T follicular helper cell (primary cell): Measurements from ENCODE around the gene TRIM67.
A peak's percentile ranks its signal among the peaks of the same experiment; 100 is the strongest.
"Not testable (repeated sequence)": the region's sequence is repeated elsewhere in the genome, so short reads cannot be mapped to it uniquely, and the experiment has no call there.

Experiments used
- DNase-seq: peaks from one replicate; pipeline ENCODE4 v3.0.0-alpha.2; 2020; ENCODE audit warnings: low read depth

The TRIM67 gene

DNA sequence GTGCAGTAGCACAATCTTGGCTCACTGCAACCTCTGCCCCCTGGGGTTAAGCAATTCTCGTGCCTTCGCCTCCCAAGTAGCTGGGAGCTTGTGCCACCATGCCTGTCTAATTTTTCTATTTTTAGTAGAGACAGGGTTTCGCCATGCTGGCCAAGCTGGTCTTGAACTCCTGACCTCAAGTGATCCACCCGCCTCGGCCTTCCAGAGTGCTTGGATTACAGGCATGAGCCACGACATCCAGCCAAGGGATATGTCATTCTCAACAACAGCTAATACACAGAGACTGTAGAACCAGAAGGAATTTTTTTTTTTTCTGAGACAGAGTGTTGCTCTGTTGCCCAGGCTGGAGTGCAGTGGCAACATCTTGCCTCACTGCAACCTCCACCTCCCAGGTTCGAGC lies 3.7 kb upstream of the TRIM67 start:
- not testable (repeated sequence) for DNase-seq

DNA sequence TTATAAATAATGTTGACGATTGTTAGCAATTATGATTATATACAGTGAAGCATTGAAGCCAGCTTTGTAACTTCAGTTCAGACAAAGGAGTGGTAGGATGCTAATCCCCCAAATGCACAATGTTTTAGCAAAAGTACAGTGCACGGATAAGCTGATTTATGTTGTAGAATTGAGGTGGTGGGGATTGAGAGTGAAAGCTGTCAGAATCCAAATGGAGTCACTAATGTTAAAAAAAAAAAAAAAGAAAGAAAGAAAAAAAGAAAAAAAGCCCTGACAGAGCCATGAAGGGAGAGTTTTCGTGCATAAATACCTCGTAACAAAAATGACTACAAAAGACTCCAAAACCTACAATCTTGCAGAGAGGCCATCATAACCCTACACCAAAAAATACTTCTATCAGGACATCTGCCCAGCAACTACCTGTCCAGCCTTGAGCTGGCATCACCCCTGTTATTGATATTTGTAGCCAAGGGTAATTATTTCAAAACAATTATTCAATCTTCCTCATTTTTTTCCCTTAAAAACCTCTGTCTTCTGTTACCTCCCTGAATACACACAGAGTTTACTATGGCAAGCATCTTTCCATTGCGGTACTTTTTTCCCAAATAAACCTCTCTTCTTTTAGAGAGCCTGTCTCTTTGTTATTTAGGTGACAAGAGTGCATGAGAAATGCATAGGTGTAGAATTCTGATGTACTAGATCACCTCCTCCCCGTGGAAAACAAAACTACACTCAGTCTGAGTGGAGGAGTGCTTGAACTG lies 2.5 kb upstream of the TRIM67 start:
- DNase-seq = no peak

DNA sequence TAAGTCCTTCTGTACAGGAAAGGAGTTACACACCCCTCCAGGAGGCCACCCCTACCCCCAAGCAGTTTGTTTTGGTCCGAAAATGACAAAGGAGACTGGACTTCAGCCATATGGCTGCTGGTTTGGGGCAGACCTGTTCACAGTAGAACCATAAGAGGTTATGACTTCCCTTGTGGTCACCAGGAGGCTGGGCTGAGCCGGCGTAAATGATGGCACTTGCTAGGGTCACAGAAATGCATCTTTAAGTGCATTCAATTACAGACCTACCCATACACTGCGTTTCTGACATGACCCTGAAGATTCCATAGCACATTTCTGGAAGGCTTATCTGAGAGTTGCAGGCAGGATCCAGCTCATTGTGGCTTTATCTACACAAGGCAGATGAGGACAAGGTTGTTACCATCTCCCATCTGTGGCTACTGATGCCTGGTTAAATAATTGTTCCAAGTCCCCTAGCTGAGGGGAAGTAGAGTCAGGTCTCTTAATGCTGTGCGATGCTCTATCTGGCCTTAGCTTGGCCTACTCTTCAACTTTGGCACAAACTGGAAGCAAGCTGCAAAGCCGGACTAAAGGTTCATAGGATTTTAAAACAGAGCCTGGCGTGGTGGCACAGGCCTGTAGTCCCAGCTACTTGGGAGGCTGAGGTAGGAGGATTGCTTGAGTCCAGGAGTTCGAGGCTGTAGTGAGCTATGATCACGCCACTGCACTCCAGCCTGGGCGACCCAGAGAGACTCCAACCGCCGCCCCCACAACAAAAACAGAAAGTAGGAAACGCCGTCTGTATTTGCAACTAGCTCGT lies 1.7 kb upstream of the TRIM67 start:
- DNase-seq = no peak

DNA sequence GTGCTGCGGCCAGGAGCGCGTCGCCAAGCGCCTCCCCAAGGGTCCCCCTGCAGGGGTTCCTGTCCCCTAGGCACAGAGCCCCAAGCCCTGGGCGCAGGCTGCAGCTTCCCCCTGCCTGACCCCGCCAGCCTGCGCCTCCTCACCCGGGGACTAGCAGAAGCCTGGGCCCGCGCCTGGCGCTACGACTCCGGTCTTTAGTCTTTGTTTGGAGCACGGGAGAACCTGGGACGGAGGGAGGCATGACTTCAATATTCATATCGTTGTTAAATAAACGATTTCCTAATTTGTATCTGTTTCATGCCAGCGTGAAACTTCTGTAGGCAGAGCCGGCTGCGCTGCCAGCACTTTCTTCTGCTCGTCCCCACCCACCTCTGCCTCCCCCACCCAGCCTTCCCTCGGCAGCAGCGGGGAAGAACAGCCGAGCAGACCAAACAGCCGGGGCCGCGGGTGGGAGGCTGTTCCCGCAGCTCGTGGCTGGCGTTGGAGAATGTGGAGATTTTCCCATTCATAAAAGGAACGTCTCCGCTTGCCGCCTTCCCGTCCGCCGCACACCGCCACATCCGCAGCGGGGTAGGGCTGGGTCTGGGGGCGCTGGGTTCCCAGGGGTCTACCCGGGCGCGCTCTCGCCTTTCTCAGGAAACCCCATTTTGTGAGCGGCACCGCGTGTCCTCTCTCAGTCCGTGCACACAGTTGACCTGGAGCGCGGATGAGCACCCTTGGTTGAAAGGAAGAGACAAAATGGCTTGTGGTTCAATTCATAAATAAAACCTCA lies 777 bp upstream of the TRIM67 start:
- DNase-seq = no peak

DNA sequence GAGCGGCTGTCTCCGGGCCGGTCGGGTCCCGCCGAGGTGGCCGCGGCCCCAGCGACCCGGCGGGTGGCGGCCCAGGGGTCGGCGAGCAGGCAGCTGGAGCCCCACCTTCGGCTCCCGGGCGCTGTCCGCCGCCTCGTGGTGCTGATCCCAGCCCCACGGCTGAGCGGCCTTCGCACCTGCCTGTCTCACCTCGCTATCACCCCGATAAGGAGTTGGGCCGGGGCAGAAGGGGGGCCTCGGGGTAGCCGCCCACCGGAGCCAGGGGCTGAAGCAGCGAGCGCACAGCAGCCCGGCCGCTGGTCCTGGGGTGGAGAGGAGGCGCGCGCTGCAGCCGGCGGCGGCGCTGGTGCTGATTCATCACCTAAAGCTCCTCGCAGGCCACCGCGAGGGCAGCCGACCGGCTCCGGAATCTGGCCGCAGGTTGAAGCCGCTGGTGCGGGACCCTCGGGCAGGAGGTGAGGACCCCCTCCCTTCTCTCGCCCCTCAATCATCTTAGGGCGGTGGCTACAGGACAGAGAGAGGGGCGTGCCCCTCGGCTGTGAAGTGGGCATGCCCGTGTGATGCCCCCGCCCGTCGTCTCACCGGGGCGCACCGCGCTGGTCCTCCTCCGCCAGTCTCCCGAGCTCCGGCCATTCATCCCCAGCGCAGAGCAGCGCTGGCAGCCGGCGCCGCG lies 575 bp downstream of the TRIM67 start:
- DNase-seq = peak; percentile 6

DNA sequence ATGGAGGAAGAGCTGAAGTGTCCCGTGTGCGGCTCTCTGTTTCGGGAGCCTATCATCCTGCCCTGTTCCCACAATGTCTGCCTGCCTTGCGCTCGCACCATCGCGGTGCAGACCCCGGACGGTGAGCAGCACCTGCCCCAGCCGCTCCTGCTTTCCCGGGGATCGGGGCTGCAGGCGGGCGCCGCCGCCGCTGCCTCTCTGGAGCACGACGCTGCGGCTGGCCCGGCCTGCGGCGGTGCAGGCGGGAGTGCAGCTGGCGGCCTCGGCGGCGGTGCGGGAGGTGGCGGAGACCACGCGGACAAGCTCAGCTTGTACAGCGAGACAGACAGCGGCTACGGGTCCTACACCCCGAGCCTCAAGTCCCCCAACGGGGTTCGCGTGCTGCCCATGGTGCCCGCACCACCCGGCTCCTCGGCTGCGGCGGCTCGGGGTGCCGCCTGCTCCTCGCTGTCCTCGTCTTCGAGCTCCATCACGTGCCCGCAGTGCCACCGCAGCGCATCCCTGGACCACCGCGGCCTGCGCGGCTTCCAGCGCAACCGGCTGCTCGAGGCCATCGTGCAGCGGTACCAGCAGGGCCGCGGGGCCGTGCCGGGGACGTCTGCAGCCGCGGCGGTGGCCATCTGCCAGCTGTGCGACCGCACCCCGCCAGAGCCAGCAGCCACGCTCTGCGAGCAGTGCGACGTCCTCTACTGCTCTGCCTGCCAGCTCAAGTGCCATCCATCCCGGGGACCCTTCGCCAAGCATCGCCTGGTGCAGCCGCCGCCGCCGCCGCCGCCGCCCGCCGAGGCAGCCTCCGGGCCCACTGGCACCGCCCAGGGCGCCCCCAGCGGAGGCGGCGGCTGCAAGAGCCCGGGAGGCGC lies 1.3 kb downstream of the TRIM67 start:
- DNase-seq = no peak

DNA sequence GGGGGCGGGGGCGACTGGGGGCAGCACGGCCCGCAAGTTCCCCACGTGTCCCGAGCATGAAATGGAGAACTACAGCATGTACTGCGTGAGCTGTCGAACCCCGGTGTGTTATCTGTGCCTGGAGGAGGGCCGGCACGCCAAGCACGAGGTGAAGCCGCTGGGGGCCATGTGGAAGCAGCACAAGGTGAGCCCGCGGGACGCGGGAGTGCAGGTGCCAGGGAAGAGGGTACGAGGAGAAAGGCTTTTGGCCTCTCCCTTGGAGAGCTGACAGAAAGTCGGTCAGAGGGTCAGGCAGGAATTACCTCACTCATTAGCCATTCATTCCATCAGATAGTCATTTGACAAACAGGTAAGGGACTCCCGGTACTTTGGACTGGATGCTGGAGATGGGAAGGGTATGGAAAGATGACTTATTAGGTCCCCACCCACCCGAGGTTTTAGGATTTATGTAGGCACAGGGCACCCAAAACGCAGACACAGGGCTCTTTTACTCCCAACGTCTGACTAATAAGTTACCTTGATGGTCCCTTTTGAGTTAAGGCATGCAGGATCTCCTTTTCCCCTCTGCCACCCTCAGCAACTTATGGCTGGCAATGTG lies 2.1 kb downstream of the TRIM67 start:
- no peak for DNase-seq

DNA sequence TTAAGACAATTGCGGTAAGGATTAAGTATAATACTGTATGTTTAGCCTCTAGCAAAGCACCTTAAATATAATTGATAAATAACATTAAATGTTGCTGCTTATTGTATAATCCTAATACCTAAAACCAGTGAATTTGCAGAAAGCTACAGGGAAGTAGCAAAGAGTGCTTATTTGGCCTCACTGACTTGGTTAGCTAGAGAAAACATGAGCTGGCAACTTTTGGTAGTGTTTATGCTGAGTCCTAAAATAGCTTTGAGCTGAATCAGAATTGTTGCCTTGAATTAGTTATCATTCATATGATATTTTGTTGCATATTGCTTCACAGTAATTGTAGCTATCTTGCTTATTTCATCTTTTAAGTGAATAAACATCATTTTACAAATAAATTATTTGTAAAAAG lies 3.5 kb downstream of the TRIM67 start:
- DNase-seq = no peak

DNA sequence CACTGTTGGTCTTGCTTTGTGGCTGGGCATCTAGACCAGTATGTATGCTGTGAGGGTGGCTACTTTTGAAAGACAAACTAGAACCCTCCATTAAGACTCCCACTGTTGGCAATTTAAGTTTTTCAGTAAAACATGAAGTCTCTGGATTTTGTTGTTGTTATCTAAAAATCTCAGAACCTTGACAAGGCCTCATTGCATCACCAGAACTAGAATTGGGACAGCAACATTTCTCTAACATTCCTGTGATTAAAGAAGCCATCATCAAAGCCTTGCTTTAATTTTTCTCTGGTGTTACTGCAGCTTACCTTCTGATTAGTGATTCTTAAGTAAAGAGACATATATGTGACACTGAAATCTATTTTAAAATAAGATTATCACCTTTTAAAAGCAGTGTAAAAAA lies 4.5 kb downstream of the TRIM67 start:
- no peak for DNase-seq

DNA sequence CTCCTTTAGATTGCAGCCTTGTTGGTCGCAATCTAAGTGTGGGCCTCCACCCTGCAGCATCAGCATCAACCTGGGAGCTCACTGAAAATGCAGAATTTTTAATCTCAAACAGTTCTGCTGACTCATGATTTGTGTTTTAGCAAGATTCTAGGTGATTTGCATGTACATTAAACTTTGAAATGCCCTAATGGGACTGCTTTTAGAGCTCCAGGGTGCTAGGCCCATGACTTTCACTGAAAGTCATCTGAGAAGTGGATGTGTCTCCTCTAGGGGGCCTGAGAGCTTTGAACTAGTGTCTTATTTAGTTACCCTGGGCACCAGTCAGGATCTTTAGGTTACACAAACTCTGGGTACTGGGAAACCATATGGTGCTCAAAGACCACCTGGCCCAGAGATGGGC lies 9.0 kb downstream of the TRIM67 start:
- no peak for DNase-seq

DNA sequence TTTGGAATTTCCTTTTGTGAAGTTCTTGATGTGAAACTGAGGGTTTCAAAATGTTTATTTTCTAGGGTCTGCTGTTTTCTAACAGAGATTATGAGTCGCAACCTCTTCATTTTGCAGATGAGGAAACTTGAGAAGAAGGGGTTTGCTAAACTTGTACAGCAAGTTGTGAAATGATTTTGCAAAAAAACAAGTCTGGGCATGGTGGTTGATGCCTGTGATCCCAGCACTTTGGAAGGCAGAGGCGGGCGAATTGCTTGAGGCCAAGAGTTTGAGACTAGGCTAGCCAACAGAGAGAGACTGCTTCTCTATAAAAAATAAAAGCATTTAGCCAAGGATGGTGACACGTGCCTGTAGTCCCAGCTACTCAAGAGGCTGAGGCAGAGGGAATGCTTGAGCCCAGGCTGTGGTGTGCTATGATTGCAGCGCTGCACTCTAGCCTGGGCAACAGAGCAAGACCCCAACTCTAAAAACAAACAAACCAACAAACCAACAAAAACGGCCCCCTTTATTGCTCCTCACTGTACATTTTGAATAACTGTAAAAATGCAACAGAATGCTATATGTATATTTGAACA lies 9.9 kb downstream of the TRIM67 start:
- no peak for DNase-seq

DNA sequence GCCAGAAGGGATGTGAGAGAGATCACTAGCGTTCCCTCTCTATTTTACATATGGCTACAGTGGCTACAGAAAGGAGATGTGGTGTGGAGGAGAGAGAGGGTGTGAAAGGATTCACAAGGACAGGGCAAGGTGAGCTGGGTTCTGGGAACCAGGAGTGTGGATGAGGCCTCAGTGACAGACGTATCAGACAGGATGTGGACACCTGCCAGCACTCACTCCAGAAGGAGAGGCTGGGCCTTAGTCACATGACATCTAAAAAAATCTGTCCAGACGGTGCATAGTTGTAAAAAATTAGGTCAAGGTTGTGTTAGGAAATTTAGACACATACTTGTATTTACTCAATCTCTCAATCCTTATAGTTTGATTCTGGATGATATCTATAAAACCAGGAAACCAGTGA lies 10.6 kb downstream of the TRIM67 start:
- DNase-seq = no peak

DNA sequence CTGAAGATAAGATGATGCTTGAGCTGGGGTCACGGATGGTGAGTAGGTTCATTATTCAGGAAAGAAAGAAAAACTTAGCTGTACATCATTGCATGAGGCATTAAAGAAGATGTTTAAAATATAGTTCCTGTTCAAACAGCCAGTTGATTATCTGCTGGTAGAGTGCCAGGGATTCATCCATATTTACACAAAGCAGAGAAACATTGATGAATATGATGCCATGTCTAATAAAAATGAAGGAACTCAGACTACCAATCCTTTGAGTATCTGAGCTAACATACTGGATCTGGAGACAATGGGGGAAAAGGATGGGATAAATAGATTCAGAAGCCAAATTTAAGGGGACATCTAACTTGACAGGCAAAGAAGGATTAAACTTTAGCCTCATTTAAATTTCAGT lies 14.6 kb downstream of the TRIM67 start:
- DNase-seq = no peak

DNA sequence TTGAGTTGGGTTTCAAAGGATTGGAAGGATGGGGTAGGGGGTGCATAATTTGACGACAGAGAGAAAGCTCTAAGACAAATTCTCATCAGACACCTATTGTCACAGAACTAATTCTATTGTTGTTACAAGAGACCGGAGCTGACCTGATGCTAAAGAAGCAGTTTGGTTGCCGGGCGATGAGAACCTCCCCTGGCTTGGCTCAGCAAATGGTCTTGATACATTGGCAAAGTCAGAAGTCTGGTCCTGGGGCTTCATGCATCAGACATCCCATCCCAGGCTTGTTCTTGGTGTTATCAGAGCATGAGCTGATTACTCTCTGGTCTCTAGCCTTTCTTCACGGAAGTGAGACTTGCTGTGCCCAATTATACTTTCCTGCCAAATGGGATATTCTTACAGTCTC lies 15.4 kb downstream of the TRIM67 start:
- no peak for DNase-seq

DNA sequence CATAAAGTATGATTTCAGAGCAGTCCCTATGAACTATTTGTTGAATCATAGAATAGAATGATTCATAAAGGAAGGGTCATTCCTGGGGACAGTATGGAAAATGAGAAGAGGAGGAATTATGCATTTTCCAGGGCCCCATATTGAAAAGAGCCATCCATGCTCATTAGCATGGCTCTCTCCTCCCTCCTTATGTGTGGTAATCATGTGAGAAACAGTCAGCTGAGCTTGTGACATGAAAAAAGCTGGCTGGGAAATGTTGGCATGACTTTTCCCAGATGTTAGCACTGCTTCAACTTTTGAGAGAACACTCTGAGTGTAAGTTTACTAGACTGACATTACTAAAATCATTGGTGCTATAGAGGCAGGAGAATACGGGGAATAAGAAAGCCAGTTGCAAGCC lies 16.1 kb downstream of the TRIM67 start:
- no peak for DNase-seq

DNA sequence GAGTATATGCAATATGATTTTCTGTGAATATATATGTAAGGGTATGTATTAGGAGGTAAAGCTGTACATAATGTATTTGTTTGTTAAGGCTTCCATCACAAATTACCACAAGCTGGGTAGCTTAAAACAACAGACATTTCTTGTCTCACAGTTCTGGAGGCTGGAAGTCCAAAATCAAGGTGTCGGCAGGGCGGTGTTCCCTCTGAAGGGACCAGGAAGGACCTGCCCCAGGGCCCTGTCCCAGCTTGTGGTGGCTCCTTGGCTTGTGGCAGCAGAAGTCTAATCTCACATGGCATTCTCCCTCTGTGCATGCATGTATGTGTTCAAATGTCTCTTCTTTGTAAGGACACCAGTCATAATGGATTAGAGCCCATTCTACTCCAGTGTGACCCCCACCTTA lies 17.1 kb downstream of the TRIM67 start:
- DNase-seq = no peak

DNA sequence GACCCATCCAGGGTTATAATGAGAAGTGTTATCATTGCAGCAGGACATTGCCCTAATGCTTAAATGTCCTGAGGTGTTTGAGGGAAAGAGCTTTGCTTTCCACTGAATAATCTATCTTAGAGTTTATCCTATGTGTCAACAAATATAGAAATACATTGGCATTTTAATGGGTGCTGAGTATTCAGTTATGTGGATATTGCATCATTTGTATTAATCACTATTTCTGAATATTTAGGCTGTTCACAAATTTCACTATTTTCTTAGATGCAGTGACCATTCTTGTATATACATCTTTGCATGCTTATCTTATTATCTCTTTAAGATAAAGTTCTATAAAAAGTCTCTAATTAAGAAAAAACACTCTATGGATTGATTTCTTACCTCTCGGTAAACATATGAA lies 18.2 kb downstream of the TRIM67 start:
- DNase-seq = no peak

DNA sequence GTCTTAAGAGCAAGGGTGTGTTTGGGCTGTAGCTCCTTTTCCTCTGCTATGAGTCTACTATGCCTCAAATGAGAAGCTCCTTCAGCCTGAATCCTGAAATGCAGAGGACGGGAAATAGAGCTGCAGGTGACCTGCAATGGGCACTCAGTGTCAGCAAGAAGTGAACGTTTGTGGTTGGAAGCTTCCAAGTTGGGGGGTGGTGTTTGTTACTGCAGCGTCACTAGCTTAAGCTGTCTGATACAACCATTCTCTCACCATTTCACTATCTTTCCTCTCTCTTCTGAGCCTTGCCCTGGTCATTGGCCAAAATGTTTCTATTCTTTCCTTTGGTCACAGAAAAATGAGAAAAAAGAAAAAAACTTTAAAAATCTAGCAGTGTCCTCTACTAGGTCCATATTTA lies 19.4 kb downstream of the TRIM67 start:
- DNase-seq = no peak

DNA sequence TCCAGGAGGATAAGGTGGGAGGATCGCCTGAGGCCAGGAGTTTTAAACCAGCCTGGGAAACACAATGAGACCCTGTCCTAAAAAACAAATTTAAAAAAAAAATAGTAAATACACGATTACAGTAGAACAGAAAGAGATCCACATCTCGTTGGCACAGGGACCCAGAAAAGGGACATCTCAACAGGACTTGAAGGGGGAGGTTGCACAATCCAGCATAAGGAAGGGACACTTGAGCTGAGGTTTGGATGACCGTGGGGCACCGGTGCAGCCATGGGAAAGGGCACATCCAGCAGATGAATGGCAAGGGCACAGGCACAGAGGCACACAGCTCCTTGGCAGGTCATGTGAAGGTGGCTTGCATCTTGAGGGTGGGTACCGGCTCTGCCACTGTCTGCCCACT lies 20.5 kb downstream of the TRIM67 start:
- DNase-seq = no peak
